GM19099 (cell line): ENCODE results near the gene TGFB1.

Experiments used
- POLR2A ChIP-seq: IDR thresholded peaks from 3 replicates; pipeline ENCODE4 v1.6.1; 2011; ENCODE audit warnings: low read depth; ENCODE audit not compliant: insufficient read length; ENCODE audit errors: extremely low read depth

TGFB1 gene

DNA sequence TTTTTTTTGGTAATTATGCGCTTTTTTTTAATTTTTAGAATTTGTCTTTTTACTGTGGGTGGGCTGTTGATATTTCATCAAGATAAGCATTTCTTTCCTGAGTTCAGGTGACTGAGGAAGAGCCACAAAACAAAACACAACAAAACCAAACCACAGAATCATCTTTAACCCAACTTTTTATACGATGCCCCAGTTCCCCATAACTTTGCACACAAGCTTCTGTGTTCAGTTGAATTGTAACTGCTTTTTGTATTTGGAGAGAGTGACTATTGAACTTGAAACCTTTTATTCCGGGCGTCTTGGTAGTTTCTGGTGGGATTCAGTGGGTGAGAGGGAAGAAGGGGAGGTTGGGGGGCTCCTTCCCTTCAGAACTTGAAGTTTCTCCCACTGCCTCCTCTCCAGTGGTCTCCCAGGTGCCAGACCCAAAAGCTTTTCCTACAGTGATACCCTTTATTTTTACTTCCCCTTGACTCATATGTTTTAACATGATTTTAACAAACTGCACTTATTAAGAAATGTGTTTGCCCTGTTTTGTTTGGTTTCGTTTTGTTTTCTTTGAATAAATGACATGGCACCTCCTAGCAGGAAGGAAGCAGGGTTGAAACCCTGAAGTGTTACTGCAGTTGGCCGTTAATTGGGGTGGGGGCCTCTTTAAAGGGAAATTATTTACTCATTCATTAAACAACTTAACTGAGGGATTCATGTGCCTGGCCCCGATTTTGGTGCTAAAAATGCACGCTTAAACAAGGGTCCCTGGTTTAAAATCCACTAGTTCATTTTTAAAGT lies 46.4 kb downstream of the TGFB1 start:
- no peak for TF ChIP-seq POLR2A

DNA sequence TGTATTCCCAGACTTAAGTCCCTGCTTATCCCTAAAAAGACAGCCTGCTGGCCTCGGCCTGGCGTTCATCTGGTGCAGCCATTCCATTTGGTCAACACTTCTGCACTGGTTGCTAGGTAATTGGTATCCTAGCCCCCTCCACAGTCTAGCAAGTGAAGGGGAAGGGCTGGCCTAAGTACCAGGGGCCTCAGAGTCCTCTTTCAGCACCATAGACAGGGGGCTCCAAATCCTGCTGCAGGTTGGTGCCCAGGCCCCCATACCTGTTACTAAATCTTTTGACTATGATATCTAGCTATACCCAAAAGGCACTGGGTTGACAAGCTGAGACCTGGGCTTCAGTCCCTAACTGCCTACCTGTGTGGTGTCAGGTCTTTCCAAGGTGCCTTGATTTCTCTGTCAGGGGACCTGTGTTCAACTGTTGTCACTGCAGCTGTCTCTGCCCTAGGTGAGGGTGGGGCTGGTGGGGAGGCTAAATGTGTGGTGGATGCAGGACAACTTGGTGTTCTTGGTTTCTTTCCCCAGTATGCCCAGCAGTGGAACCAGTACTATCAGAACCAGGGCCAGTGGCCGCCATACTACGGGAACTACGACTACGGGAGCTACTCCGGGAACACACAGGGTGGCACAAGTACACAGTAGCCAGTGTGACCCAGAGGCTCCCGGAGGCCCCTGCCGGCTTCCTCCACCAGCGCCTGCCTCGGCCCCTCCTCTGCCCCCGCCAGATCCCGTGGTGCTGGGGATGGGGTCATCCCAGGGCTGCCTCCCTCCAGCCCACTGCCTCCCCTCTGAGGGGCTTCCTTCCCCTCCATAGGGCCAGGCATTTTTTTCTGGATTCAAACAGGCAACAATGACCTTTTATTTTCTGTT lies 47.6 kb downstream of the TGFB1 start:
- TF ChIP-seq POLR2A = no peak

DNA sequence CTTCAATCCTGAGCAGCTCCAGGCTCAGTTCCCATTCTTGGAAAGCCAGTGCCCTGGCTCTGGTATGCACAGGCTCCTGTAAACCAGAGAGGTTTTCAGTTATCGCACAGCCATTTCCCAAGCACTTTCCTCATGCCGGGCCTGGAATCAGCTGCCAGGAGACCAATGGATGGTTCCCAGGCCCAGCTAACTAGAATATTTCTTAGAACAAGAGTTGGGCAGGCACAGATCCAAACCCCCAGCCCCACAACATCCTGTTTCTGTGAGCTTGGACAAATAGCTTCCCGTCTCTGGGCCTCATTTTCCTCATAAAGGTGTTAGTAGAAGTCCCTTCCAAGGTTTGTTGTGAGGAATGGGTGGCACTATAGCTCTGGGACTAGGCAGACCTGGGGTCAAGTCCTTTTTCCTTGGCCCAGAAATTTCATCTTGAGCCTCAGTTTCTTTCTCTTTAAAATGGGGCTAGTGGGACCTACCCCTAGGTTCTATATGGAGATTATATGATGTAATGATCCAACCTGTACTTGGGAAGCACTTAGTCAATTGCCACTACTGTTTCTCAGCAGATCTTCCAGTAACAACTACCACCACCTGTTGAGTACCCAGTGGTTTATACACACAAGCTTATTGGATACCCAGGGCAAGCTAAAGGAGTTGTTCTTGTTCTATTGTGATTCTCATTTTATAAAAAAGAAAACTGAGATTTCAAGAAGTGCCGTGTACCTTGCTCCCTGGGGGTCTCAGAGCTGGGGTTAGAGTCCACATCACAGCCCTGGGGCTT lies 48.8 kb downstream of the TGFB1 start:
- no peak for TF ChIP-seq POLR2A

DNA sequence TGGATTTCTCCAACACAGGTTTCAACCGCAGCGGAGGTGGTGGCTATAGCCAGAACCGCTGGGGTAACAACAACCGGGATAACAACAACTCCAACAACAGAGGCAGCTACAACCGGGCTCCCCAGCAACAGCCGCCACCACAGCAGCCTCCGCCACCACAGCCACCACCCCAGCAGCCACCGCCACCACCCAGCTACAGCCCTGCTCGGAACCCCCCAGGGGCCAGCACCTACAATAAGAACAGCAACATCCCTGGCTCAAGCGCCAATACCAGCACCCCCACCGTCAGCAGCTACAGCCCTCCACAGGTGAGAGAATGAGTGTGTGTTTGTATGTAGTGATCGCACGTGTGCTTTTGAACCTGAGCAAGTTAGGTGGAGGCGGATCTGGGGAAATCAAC lies 49.8 kb downstream of the TGFB1 start:
- TF ChIP-seq POLR2A = no peak

DNA sequence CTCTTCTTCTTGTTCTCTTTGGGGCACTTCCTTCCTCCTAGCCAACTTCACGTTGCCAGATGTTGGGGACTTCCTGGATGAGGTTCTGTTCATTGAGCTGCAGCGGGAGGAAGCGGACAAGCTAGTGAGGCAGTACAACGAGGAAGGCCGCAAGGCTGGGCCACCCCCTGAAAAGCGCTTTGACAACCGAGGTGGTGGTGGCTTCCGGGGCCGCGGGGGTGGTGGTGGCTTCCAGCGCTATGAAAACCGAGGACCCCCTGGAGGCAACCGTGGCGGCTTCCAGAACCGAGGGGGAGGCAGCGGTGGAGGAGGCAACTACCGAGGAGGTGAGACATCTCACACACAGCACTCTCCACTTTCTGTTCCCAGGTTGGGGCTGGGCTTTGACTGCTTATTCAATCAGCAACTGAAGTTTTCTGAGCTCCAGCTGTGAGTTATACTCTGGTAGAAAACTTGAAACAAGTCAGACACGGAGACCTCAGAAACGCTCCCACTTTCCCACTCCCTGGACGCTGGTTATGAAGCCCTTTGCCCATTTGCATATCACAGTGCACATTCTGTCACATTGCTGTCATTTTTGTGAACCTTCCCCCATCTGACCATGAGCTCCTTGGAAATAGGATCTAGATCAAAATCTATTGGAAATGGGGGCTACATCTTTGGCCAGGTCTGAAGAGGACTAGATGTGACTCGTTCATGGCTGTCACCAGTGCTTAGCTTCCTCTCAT lies 50.9 kb downstream of the TGFB1 start:
- TF ChIP-seq POLR2A = no peak

DNA sequence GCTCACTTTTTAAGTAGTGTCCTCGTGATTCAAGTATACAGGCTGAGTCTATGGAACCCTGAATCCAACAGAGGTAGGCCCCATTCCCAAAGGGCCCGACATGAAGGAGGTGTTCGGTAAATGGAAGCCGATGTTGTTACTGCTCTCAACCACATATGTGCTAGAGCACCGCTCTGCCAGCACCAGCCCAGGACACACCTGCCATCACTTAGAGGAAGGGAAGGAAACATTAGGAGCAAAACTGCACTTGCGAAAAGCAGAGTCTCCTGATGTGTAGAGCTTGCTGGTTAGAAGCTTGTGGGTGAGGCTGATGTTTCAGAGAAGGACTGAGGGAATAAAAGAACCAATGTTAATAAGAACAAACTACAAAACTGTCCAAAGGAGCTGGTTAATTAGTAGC lies 53.2 kb downstream of the TGFB1 start:
- TF ChIP-seq POLR2A = no peak

DNA sequence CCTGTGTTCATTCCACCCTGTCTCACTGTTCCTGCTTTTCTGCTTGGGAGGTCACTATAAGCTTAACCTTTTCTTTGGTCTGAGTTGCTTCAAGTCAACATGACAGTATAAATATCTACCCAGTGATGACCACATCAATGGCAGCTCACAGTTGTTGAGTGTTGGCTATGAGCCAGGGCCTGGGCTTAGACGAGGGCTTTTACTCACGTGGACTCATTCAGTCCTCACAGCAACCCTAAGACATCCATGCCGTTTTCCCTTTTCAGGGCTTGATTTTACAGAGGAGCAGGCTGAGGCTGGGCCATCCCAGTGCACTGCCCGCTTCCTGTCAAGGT lies 54.0 kb downstream of the TGFB1 start:
- no peak for TF ChIP-seq POLR2A

DNA sequence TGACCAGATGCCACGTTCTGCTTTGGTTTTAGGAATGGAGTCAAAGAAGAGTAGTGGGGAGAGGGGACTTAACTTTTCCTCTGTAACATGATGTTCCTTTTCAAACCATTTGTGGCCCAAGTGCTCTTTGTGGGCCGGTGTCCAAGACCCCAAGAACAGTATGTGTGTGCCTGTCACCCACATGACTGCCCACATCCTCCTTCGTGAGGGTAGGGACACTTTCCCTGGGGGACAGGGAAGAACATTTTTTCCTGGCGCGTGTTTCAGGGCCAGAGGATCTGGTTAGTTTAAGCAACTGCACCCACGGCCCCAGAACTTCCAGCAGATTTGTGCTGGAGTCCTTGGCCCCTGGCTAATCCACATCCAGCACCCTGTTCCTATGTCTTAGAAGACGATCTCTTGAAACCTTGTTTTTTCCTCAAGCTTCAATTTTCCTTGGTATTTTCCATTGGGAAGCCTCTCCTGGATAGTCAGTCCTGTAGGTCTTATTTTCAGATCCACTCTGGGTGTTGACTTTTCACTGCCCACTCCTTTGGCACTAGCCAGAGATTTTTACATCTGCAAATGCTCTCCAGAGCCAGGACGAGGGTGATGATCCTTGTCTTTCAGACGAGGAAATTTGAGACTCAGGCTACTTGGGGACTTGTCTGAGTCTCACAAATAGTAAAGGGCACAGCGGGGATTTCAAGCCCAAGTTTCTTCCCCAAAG lies 54.5 kb downstream of the TGFB1 start:
- TF ChIP-seq POLR2A = no peak

DNA sequence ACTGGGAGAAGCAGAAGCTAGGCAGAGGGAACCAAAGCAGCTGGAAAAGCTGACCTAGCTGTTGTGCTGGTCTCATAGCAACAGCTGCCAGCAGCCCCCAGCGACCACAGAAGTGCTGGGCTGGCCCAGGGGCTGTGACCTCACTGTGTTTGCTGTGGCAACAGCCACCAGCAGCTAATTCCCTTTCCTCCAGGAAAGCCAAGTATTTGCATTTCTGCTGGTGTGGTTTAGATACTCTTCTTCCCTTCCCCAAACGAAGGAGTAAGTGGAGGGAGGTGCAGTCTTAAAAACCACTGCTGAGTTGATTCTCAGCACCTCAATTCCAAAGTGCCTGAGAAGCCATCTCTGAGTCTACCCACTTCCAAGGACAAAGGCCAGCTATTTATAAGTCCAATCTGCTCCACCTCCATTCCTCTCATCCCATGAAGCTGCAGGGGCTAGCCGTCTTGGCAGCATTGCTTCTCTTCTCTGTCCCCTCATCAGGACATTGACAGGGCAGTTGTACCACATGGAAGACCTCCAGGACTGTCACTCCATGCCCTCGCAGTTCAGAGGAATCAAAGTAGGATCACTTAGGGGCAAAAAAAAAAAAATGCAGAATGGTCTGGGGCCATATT lies 55.3 kb downstream of the TGFB1 start:
- no peak for TF ChIP-seq POLR2A

DNA sequence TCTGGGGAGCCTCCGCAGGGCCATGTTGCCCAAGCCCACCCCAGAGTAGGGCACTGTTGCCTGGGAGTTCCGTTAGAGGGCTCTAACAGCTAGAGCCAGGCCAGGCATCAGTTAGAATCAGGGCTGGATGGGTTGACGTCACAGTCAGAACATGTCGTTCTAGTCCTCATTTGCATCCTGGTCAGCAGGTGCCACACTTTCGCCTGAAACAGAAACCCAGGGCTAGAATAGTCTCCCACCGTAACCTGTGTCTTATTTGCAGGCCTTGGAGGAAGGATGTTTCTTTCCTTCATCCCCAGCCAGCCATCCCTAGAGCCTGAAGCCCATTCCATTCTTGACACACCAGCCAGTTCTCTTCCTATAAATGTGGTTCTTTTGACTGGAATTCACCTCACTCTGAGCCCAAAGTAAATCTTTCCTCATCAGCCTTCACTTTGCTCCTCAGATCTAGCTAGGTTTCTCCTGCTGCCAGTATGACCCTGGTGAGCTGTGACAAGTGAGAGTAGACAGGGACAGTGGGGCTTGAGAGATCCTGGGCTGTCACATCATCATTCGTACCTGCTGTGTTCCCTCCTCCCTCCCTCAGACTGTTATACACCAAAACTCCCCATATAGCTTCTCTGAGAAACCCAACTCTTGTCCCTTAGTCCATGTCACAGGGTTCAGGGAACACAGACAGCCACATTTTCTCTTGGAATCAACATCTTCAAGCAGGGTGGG lies 55.9 kb downstream of the TGFB1 start:
- peak; percentile 46 for TF ChIP-seq POLR2A

DNA sequence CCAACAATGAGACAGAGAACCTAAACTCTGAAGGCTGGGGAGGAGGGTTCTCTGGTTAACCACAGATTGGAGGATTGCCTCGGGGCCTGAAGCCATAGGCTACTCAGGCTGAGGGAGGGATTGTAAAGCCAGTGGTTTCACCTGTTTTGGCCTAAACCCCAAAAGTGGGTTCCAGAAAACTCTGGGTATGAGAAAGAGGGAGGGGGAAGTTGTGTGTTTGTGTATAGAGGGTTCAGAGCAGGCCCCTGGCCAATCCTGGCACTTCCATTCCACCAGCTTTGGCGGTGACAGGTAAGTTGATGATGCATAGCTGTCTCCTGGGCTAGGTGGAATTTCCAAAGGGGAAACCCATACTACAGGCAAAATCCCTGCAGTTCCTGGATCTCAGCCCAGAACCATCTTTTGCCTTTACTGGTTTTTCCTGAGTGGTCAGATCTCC lies 57.3 kb downstream of the TGFB1 start:
- no peak for TF ChIP-seq POLR2A

DNA sequence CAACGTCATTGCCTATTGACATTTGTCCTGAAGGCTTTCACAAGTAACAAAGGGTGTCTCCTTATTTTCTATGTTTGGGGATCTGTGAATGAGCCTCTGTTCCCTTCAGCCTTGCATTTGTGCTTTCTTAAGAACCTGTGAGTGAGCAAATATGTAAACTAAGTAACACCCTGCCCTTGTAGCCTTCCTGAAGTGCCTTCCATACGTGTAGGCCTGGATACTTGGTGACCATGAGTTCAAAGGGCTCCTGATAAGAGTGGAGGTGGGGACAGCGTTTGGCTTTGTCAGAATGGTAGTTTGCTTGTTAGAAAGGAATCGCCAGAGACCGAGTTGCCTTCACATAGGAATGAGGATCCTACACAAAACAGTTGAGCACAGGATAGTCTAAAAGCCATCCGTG lies 58.2 kb downstream of the TGFB1 start:
- TF ChIP-seq POLR2A = no peak

DNA sequence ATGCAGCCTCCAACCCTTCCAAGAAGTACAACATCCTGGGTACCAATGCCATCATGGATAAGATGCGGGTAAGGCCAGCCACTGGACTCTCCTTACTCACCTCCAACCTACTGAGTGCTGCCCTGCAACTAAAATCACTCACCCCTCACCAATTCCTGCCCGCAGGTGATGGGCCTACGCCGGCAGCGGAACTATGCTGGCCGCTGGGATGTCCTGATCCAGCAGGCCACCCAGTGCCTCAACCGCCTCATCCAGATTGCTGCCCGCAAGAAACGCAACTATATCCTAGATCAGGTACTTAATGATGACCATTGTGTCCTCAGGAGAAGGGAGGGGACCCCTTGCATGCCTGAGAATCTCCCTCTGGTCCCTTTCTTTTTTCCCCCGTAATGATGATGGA lies 59.3 kb downstream of the TGFB1 start:
- TF ChIP-seq POLR2A = no peak
